ENCODE data around the gene SLC2A10.

SLC2A10 gene

DNA sequence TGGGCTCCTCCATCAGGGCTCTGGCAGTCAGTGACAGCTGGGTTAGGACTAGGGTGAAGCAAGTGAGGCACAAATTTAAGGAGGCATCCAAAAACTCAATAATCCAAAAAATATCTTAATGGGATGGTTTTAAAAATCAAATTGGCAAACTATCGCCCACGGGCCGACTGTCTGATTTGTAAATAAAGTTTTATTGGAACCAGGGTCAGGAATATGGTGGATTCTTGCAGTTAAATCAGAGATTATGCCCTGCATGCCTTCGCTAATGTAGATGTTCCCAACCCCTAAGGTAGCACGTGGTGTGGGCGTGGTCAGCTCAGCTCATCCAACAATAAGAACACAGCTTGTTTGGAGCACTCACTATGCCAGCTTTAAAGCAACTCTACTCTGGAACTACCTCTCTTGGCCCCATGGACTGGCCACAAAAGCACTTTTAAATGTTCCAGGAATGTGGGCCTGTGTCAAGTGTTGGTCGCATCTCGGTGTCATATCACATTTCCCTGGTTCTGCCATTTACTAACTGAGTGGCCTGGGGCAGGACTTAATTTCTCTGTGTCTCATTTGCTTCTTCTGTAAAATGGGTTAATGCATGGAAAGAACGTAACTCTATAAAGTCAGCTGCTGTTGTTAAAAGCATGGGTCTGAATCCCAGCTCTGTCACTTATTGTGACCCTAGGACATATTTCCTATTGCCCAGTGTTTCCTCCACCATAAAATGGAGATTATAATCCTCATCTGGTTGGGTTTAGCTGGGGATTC lies 27.2 kb upstream of the SLC2A10 start:
- Histone ChIP-seq H3K9me3 (ENCODE audit: control insufficient read depth in 2 of 2, low read length in 2 of 2) (no peaks in the 10 kb centered on the region), H3K9ac (ENCODE audit: low read depth in 1 of 2, low read length in 2 of 2) (no peak overlapping the region), H3K4me3 (ENCODE audit: low read length in 2 of 2) (no peak overlapping the region), H3K36me3 (ENCODE audit: control insufficient read depth in 2 of 2, insufficient read depth in 2 of 2, low read length in 2 of 2) (peaks cover 5 to 11% of the 10 kb centered on the region in 2 donors), H3K27ac (ENCODE audit: low read depth in 2 of 2, low read length in 2 of 2) (no peak overlapping the region), H3K27me3 (ENCODE audit: control insufficient read depth in 2 of 2, insufficient read depth in 2 of 2, low read length in 2 of 2) (no peaks in the 10 kb centered on the region), H3K4me1 (ENCODE audit: control insufficient read depth in 2 of 2, insufficient read depth in 2 of 2, low read length in 2 of 2) (no peaks in the 10 kb centered on the region)

- no peak overlapping the region for H3K9ac ChIP-seq (ENCODE audit: low read depth in 1 of 2, low read length in 2 of 2)
- H3K4me1 ChIP-seq (ENCODE audit: control insufficient read depth in 2 of 2, insufficient read depth in 2 of 2, low read length in 2 of 2): peaks cover 5 to 8% of the 10 kb centered on the region in 2 donors
- no peaks in the 10 kb centered on the region for H3K27me3 ChIP-seq (ENCODE audit: control insufficient read depth in 2 of 2, insufficient read depth in 2 of 2, low read length in 2 of 2)
- H3K4me3 ChIP-seq (ENCODE audit: low read length in 2 of 2): no peak overlapping the region
- no peaks in the 10 kb centered on the region for H3K9me3 ChIP-seq (ENCODE audit: control insufficient read depth in 2 of 2, low read length in 2 of 2)
- H3K27ac ChIP-seq (ENCODE audit: low read depth in 2 of 2, low read length in 2 of 2): no peak overlapping the region
- peaks cover 5 to 11% of the 10 kb centered on the region in 2 donors for H3K36me3 ChIP-seq (ENCODE audit: control insufficient read depth in 2 of 2, insufficient read depth in 2 of 2, low read length in 2 of 2)
Measured at GRCh38 chr20:46683011-46683667, 26.3 kb upstream of the SLC2A10 start.

DNA sequence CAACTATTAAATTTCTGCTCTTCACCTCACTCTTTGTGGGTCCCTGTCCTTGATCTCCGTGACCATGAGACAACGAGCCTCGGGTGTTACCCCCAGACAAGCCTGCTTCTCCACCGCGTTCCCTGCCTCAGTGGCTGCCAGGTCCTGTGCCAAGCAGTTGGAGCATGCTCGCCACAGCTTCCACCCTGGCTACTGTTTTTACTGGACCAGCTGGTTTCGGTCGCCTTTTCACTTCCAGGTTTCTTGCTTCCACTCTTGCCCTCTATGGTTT lies 25.8 kb upstream of the SLC2A10 start:
- Histone ChIP-seq H3K4me1 (ENCODE audit: control insufficient read depth in 2 of 2, insufficient read depth in 2 of 2, low read length in 2 of 2) (peaks cover 9 to 12% of the 10 kb centered on the region in 2 donors), H3K27me3 (ENCODE audit: control insufficient read depth in 2 of 2, insufficient read depth in 2 of 2, low read length in 2 of 2) (no peaks in the 10 kb centered on the region), H3K9me3 (ENCODE audit: control insufficient read depth in 2 of 2, low read length in 2 of 2) (no peaks in the 10 kb centered on the region), H3K4me3 (ENCODE audit: low read length in 2 of 2) (no peak overlapping the region), H3K27ac (ENCODE audit: low read depth in 2 of 2, low read length in 2 of 2) (no peak overlapping the region), H3K9ac (ENCODE audit: low read depth in 1 of 2, low read length in 2 of 2) (peak overlapping the region in 1 of 2 donors; percentile 17), H3K36me3 (ENCODE audit: control insufficient read depth in 2 of 2, insufficient read depth in 2 of 2, low read length in 2 of 2) (peaks cover 5 to 11% of the 10 kb centered on the region in 2 donors)

- peaks cover 5 to 11% of the 10 kb centered on the region in 2 donors for H3K36me3 ChIP-seq (ENCODE audit: control insufficient read depth in 2 of 2, insufficient read depth in 2 of 2, low read length in 2 of 2)
- no peaks in the 10 kb centered on the region for H3K27me3 ChIP-seq (ENCODE audit: control insufficient read depth in 2 of 2, insufficient read depth in 2 of 2, low read length in 2 of 2)
- H3K27ac ChIP-seq (ENCODE audit: low read depth in 2 of 2, low read length in 2 of 2): no peak overlapping the region
- peak overlapping the region in 1 of 2 donors; percentile 27 for H3K4me3 ChIP-seq (ENCODE audit: low read length in 2 of 2)
- H3K9me3 ChIP-seq (ENCODE audit: control insufficient read depth in 2 of 2, low read length in 2 of 2): no peaks in the 10 kb centered on the region
- peaks cover 11 to 15% of the 10 kb centered on the region in 2 donors for H3K4me1 ChIP-seq (ENCODE audit: control insufficient read depth in 2 of 2, insufficient read depth in 2 of 2, low read length in 2 of 2)
- H3K9ac ChIP-seq (ENCODE audit: low read depth in 1 of 2, low read length in 2 of 2): peak overlapping the region in 1 of 2 donors; percentile 17
Measured at GRCh38 chr20:46683939-46684750, 25.3 kb upstream of the SLC2A10 start.

- Histone ChIP-seq H3K27ac (ENCODE audit: low read depth in 2 of 2, low read length in 2 of 2) (peak overlapping the region; percentile 88 to 93), H3K27me3 (ENCODE audit: control insufficient read depth in 2 of 2, insufficient read depth in 2 of 2, low read length in 2 of 2) (no peaks in the 10 kb centered on the region), H3K4me3 (ENCODE audit: low read length in 2 of 2) (peak overlapping the region; percentile 83 to 92), H3K9me3 (ENCODE audit: control insufficient read depth in 2 of 2, low read length in 2 of 2) (no peaks in the 10 kb centered on the region), H3K9ac (ENCODE audit: low read depth in 1 of 2, low read length in 2 of 2) (peak overlapping the region; percentile 93 to 96), H3K36me3 (ENCODE audit: control insufficient read depth in 2 of 2, insufficient read depth in 2 of 2, low read length in 2 of 2) (peaks cover 5 to 11% of the 10 kb centered on the region in 2 donors), H3K4me1 (ENCODE audit: control insufficient read depth in 2 of 2, insufficient read depth in 2 of 2, low read length in 2 of 2) (peaks cover 11 to 15% of the 10 kb centered on the region in 2 donors)
Measured at GRCh38 chr20:46688151-46689081, 21.0 kb upstream of the SLC2A10 start.

DNA sequence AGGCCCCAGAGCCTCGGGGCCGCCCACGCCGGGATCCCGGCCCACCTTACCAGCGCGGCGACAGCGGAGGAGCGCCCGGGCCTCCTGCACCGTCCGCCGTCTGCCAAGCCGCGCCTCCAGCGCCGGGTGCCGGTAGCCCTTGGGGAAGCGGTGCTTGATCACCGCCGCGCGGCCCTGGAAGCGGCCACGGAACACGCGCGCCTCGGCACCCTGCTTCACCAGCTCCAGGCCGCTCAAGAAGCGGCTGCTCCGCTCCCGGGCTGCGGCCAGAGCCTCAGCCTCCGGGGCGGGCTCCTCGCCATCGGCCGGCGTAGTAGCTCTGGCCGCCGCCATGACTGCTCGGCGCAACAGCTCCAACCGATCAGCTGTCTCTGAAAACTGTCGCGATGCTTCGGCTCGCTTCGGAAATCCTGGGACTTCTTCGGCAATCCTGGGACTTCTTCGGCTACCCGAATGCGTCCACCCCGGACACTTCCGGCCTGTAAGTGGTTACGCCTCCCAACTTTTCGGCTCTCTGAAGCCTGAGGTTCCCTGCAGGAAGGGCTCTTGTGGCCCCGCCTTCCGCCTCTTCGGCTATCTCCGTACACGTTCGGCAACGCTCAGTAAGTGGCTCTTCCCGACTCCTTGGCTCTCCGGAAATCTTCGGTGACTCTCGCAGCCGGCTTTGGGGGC lies 20.2 kb upstream of the SLC2A10 start, which contains the start of gene TP53RK:
TP53RK (minus strand) TSS at position 363 of the 672 bp plus-strand sequence; CDS start at position 333, 30 bp downstream.
- Histone ChIP-seq H3K9me3 (ENCODE audit: control insufficient read depth in 2 of 2, low read length in 2 of 2) (no peaks in the 10 kb centered on the region), H3K27me3 (ENCODE audit: control insufficient read depth in 2 of 2, insufficient read depth in 2 of 2, low read length in 2 of 2) (no peaks in the 10 kb centered on the region), H3K4me3 (ENCODE audit: low read length in 2 of 2) (peak within 1 kb of the TSS; percentile 83 to 92), H3K27ac (ENCODE audit: low read depth in 2 of 2, low read length in 2 of 2) (peak within 1 kb of the TSS; percentile 88 to 93), H3K9ac (ENCODE audit: low read depth in 1 of 2, low read length in 2 of 2) (peak within 1 kb of the TSS; percentile 93 to 96), H3K36me3 (ENCODE audit: control insufficient read depth in 2 of 2, insufficient read depth in 2 of 2, low read length in 2 of 2) (peaks cover 5 to 11% of the 10 kb centered on the region in 2 donors), H3K4me1 (ENCODE audit: control insufficient read depth in 2 of 2, insufficient read depth in 2 of 2, low read length in 2 of 2) (peaks cover 11 to 15% of the 10 kb centered on the region in 2 donors)

DNA sequence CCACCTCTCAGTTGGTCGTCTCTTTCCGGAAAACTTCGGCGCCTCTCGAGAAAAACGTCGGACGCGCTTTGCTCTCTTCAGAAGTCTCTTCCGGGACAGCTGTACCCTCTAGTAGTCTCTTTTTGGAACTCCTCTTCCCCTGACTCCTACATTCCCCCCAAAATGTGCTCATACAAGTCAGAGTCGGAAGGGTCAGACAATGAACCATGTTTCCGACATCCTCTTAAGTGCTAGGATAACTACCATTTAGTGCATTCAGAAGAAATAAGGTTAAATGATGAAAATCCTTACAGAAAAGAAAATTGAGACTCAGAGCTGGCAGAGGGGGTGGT lies 19.7 kb upstream of the SLC2A10 start:
- H3K9ac ChIP-seq (ENCODE audit: low read depth in 1 of 2, low read length in 2 of 2): peak overlapping the region; percentile 93 to 95
- H3K4me3 ChIP-seq (ENCODE audit: low read length in 2 of 2): peak overlapping the region; percentile 83 to 92
- H3K4me1 ChIP-seq (ENCODE audit: control insufficient read depth in 2 of 2, insufficient read depth in 2 of 2, low read length in 2 of 2): peaks cover 11 to 15% of the 10 kb centered on the region in 2 donors
- peak overlapping the region; percentile 88 to 93 for H3K27ac ChIP-seq (ENCODE audit: low read depth in 2 of 2, low read length in 2 of 2)
- peaks cover 5 to 11% of the 10 kb centered on the region in 2 donors for H3K36me3 ChIP-seq (ENCODE audit: control insufficient read depth in 2 of 2, insufficient read depth in 2 of 2, low read length in 2 of 2)
- no peaks in the 10 kb centered on the region for H3K27me3 ChIP-seq (ENCODE audit: control insufficient read depth in 2 of 2, insufficient read depth in 2 of 2, low read length in 2 of 2)
- H3K9me3 ChIP-seq (ENCODE audit: control insufficient read depth in 2 of 2, low read length in 2 of 2): no peaks in the 10 kb centered on the region

GRCh38 chr20:46690219-46691106 lies 19.0 kb upstream of the SLC2A10 start:
- H3K27ac ChIP-seq (ENCODE audit: low read depth in 2 of 2, low read length in 2 of 2): peak overlapping the region; percentile 88 to 93

More at GRCh38 chr20:46690219-46691106, 19.0 kb upstream of the SLC2A10 start:
- Histone ChIP-seq H3K9ac (ENCODE audit: low read depth in 1 of 2, low read length in 2 of 2) (peak overlapping the region; percentile 93 to 95), H3K4me3 (ENCODE audit: low read length in 2 of 2) (peak overlapping the region; percentile 83 to 92), H3K36me3 (ENCODE audit: control insufficient read depth in 2 of 2, insufficient read depth in 2 of 2, low read length in 2 of 2) (peaks cover 5 to 11% of the 10 kb centered on the region in 2 donors), H3K27me3 (ENCODE audit: control insufficient read depth in 2 of 2, insufficient read depth in 2 of 2, low read length in 2 of 2) (no peaks in the 10 kb centered on the region), H3K4me1 (ENCODE audit: control insufficient read depth in 2 of 2, insufficient read depth in 2 of 2, low read length in 2 of 2) (peaks cover 11 to 15% of the 10 kb centered on the region in 2 donors), H3K9me3 (ENCODE audit: control insufficient read depth in 2 of 2, low read length in 2 of 2) (no peaks in the 10 kb centered on the region)
